NK-92 treated with Interleukin-12 subunit alpha and Interleukin-12 subunit beta, amount 100 ng/mL, for 24 hours (cell line): ENCODE results near the gene ZNF575.
A peak's percentile ranks its signal among the peaks of the same experiment; 100 is the strongest.
"Not testable (repeated sequence)": the region's sequence is repeated elsewhere in the genome, so short reads cannot be mapped to it uniquely, and the experiment has no call there.

Experiments
- DNase-seq: peaks from one replicate; lab custom pipeline; 2025; lab: John Stamatoyannopoulos, UW

Gene ZNF575

GRCh38 chr19:43511324-43511723 lies 21.7 kb upstream of the ZNF575 start:
- no peak for DNase-seq

GRCh38 chr19:43512399-43512798 lies 20.6 kb upstream of the ZNF575 start:
- DNase-seq = not testable (repeated sequence)

- no peak for DNase-seq
Observed at GRCh38 chr19:43518051-43518450, 14.9 kb upstream of the ZNF575 start.

- peak; percentile 21 for DNase-seq
Observed at GRCh38 chr19:43519436-43520088, 13.4 kb upstream of the ZNF575 start.

- no peak for DNase-seq
Observed at GRCh38 chr19:43522929-43523328, 10.1 kb upstream of the ZNF575 start.

GRCh38 chr19:43523696-43524095 lies 9.3 kb upstream of the ZNF575 start:
- DNase-seq = not testable (repeated sequence)

- DNase-seq = no peak
Observed at GRCh38 chr19:43524922-43525835, 7.8 kb upstream of the ZNF575 start.

- DNase-seq = no peak
Observed at GRCh38 chr19:43525836-43526771, 6.9 kb upstream of the ZNF575 start.

- DNase-seq = peak; percentile 56
Observed at GRCh38 chr19:43526884-43527859, 5.8 kb upstream of the ZNF575 start, which contains the start of gene ETHE1. Gene ETHE1, minus strand, starts transcription at chr19:43527201. Its CDS starts 24 bp downstream, at chr19:43527177.

GRCh38 chr19:43527860-43528622 lies 4.9 kb upstream of the ZNF575 start:
- no peak for DNase-seq

- no peak for DNase-seq
Observed at GRCh38 chr19:43532571-43532961, 422 bp upstream of the ZNF575 start.

- DNase-seq = peak; percentile 25
Observed at GRCh38 chr19:43533546-43534304, 737 bp downstream of the ZNF575 start.

GRCh38 chr19:43534305-43534815 lies 1.4 kb downstream of the ZNF575 start:
- DNase-seq = no peak

- DNase-seq = no peak
Observed at GRCh38 chr19:43534816-43535761, 2.1 kb downstream of the ZNF575 start.

- DNase-seq = no peak
Observed at GRCh38 chr19:43538922-43539321, 5.9 kb downstream of the ZNF575 start.

- DNase-seq = no peak
Observed at GRCh38 chr19:43540381-43540780, 7.4 kb downstream of the ZNF575 start.

- no peak for DNase-seq
Observed at GRCh38 chr19:43541920-43542650, 9.1 kb downstream of the ZNF575 start.
